ENCODE data around the gene ADGB. TPM values are rescaled to one million over a fixed set of nuclear protein-coding genes. Genes with fewer than 3 reads are reported as not detected.
"Not testable (repeated sequence)": the region's sequence is repeated elsewhere in the genome, so short reads cannot be mapped to it uniquely, and the experiment has no call there.

ADGB gene
- total RNA-seq, 2 experiments from 2014 or later: not detected

- Histone ChIP-seq H3K9me3 (ENCODE audit: low read length) (no peaks in the 10 kb centered on the region), H3K27ac (ENCODE audit: low read depth, low read length, poor library complexity, severe bottlenecking) (no peak overlapping the region), H3K4me1 (ENCODE audit: insufficient read depth, low read length, poor library complexity, severe bottlenecking) (no peaks in the 10 kb centered on the region), H4K20me1 (ENCODE audit: insufficient read depth, low read length) (no peaks in the 10 kb centered on the region), H3K4me2 (ENCODE audit: low read length) (no peak overlapping the region), H3K9me2 (ENCODE audit: insufficient read depth, low read length) (no peaks in the 10 kb centered on the region), H3K79me2 (ENCODE audit: insufficient read depth, low read depth, low read length) (no peaks in the 10 kb centered on the region), H3K4me3 (ENCODE audit: low read depth, low read length, poor library complexity, severe bottlenecking) (no peak overlapping the region), H3K36me3 (ENCODE audit: insufficient read depth, low read length) (no peaks in the 10 kb centered on the region), H2AFZ (ENCODE audit: low read length) (no peak overlapping the region)
- BruUV-seq (replicated peaks): no TSS peak
- TF ChIP-seq CTCF (conservative IDR thresholded peaks at IDR 0.05; ENCODE audit: low read length): no peak
- no peak for TF ChIP-seq EZH2phosphoT487 (IDR thresholded peaks at IDR 0.05; ENCODE audit: borderline replicate concordance, low read depth, low read length)
- DNase-seq (ENCODE audit: low spot score): no peak
- intact Hi-C loops (cut with micrococcal nuclease; ENCODE audit: unreplicated experiment): no loop called here
- CTCF ChIA-PET (ENCODE audit: unreplicated experiment): no interaction called here
- POLR2A ChIA-PET: no interaction called here
Observed at GRCh38 chr6:146795479-146796133, 196.8 kb downstream of the ADGB start.

GRCh38 chr6:146803167-146803566, 204.4 kb downstream of the ADGB start:
- H3K4me1 ChIP-seq (ENCODE audit: insufficient read depth, low read length, poor library complexity, severe bottlenecking); H4K20me1 ChIP-seq (ENCODE audit: insufficient read depth, low read length); H3K4me3 ChIP-seq (ENCODE audit: low read depth, low read length, poor library complexity, severe bottlenecking); CTCF ChIA-PET (ENCODE audit: unreplicated experiment); H3K79me2 ChIP-seq (ENCODE audit: insufficient read depth, low read depth, low read length); H3K4me2 ChIP-seq (ENCODE audit: low read length); H3K27ac ChIP-seq (ENCODE audit: low read depth, low read length, poor library complexity, severe bottlenecking); BruUV-seq (replicated peaks); intact Hi-C loops (cut with micrococcal nuclease; ENCODE audit: unreplicated experiment); DNase-seq (ENCODE audit: low spot score); H3K9me2 ChIP-seq (ENCODE audit: insufficient read depth, low read length); H3K9me3 ChIP-seq (ENCODE audit: low read length); H3K36me3 ChIP-seq (ENCODE audit: insufficient read depth, low read length); H2AFZ ChIP-seq (ENCODE audit: low read length): not testable (repeated sequence)
- POLR2A ChIA-PET: interaction anchor here (0.6 kb wide), 1 partner anchor 297 kb away, joined by 3 read pairs; no protein-coding TSS in a partner anchor

GRCh38 chr6:146803601-146804000, 204.8 kb downstream of the ADGB start:
- Histone ChIP-seq H3K9me2 (ENCODE audit: insufficient read depth, low read length) (no peaks in the 10 kb centered on the region), H3K79me2 (ENCODE audit: insufficient read depth, low read depth, low read length) (no peaks in the 10 kb centered on the region), H4K20me1 (ENCODE audit: insufficient read depth, low read length) (no peaks in the 10 kb centered on the region), H3K4me1 (ENCODE audit: insufficient read depth, low read length, poor library complexity, severe bottlenecking) (no peaks in the 10 kb centered on the region), H2AFZ (ENCODE audit: low read length) (no peak overlapping the region), H3K36me3 (ENCODE audit: insufficient read depth, low read length) (no peaks in the 10 kb centered on the region), H3K9me3 (ENCODE audit: low read length) (no peaks in the 10 kb centered on the region), H3K4me2 (ENCODE audit: low read length) (no peak overlapping the region), H3K4me3 (ENCODE audit: low read depth, low read length, poor library complexity, severe bottlenecking) (no peak overlapping the region), H3K27ac (ENCODE audit: low read depth, low read length, poor library complexity, severe bottlenecking) (no peak overlapping the region)
- intact Hi-C loops (cut with micrococcal nuclease; ENCODE audit: unreplicated experiment): no loop called here
- TF ChIP-seq EZH2phosphoT487 (IDR thresholded peaks at IDR 0.05; ENCODE audit: borderline replicate concordance, low read depth, low read length): no peak
- TF ChIP-seq CTCF (conservative IDR thresholded peaks at IDR 0.05; ENCODE audit: low read length): no peak
- no peak for DNase-seq (ENCODE audit: low spot score)
- CTCF ChIA-PET (ENCODE audit: unreplicated experiment): no interaction called here
- no TSS peak for BruUV-seq (replicated peaks)
- POLR2A ChIA-PET: interaction anchor here (0.6 kb wide), 1 partner anchor 296 kb away, joined by 3 read pairs; no protein-coding TSS in a partner anchor

Data from OCI-LY7 (cell line).